Measurements from ENCODE around the gene AXIN1.
"Not testable (repeated sequence)": the region's sequence is repeated elsewhere in the genome, so short reads cannot be mapped to it uniquely, and the experiment has no call there.

The AXIN1 gene

GRCh38 chr16:279531-279930 lies 73.0 kb downstream of the AXIN1 start:
- DNase-seq: no peak

GRCh38 chr16:278863-279366 lies 73.6 kb downstream of the AXIN1 start:
- peak; percentile 50 to 65 for DNase-seq

- DNase-seq: no peak
Measured at GRCh38 chr16:276426-277077, 76.0 kb downstream of the AXIN1 start.

- no peak for DNase-seq
Measured at GRCh38 chr16:275786-276232, 76.7 kb downstream of the AXIN1 start, which contains the start of gene RGS11. Gene RGS11, minus strand, starts transcription at chr16:275944. Its CDS starts 33 bp downstream, at chr16:275911.

- peak in 1 of 2 experiments; percentile 49 for DNase-seq
Measured at GRCh38 chr16:275041-275641, 77.4 kb downstream of the AXIN1 start.

GRCh38 chr16:273547-274421 lies 78.7 kb downstream of the AXIN1 start:
- DNase-seq: peak in 1 of 2 experiments; percentile 52

- no peak for DNase-seq
Measured at GRCh38 chr16:272633-273546, 79.6 kb downstream of the AXIN1 start.

- no peak for DNase-seq
Measured at GRCh38 chr16:270381-271255, 81.9 kb downstream of the AXIN1 start.

GRCh38 chr16:269061-269796 lies 83.3 kb downstream of the AXIN1 start:
- no peak for DNase-seq

GRCh38 chr16:268141-269053 lies 84.1 kb downstream of the AXIN1 start:
- DNase-seq: no peak

- DNase-seq: not testable (repeated sequence)
Measured at GRCh38 chr16:267562-267961, 85.0 kb downstream of the AXIN1 start.

GRCh38 chr16:266258-267164 lies 86.0 kb downstream of the AXIN1 start:
- DNase-seq: no peak

- no peak for DNase-seq
Measured at GRCh38 chr16:265711-266110, 86.8 kb downstream of the AXIN1 start.

GRCh38 chr16:265002-265529 lies 87.5 kb downstream of the AXIN1 start:
- DNase-seq: no peak

- no peak for DNase-seq
Measured at GRCh38 chr16:264440-264951, 88.0 kb downstream of the AXIN1 start.

GRCh38 chr16:263944-264343 lies 88.6 kb downstream of the AXIN1 start:
- no peak for DNase-seq

GRCh38 chr16:263182-263774 lies 89.2 kb downstream of the AXIN1 start:
- no peak for DNase-seq

Measured in NCI-H526 (cell line).